Esophagus muscularis mucosa (tissue), 4 donors: ENCODE data around the gene PCGF1. TPM values are rescaled to one million over a fixed set of nuclear protein-coding genes. Genes with fewer than 3 reads are reported as not detected.

Source experiments
- DNase-seq: peaks from one replicate; pipeline ENCODE4 v3.0.0-alpha.2; 2017; ENCODE audit errors: extremely low spot score
- H3K27ac ChIP-seq, 4 donors: fragments of 200-600 bp; sonication (generic); replicated peaks in 1 of 4; 1 replicate in 3 of 4; 2 replicates in 1 of 4; pipeline ENCODE4 v1.5.1; 2016 to 2019; ENCODE audit warnings: mild to moderate bottlenecking in 1 of 4
- H3K27me3 ChIP-seq, 4 donors: fragments of 200-600 bp; sonication (generic); one replicate each; pipeline versions ENCODE4 v1.5.1 to v1.6.0; 2016 to 2019
- H3K36me3 ChIP-seq, 4 donors: fragments of 200-600 bp; sonication (generic); one replicate each; pipeline ENCODE4 v1.5.1; 2016 to 2019
- H3K4me1 ChIP-seq, 4 donors: fragments of 200-600 bp; sonication (generic); one replicate each; pipeline ENCODE4 v1.5.1; 2016 to 2019
- H3K4me3 ChIP-seq, 4 donors: fragments of 200-600 bp; sonication (generic); 1 replicate in 2 of 4; 2 replicates in 2 of 4; pipeline ENCODE4 v1.5.1; 2016 to 2019; ENCODE audit warnings: mild to moderate bottlenecking in 4 of 4, moderate library complexity in 1 of 4
- H3K9me3 ChIP-seq, 4 donors: fragments of 200-600 bp; sonication (generic); 1 replicate in 3 of 4; 2 replicates in 1 of 4; pipeline ENCODE4 v1.5.1; 2016 to 2019
- CTCF ChIP-seq, 3 experiments: fragments of 200-600 bp in 2 of 3; fragments of 450-650 bp in 1 of 3; sonication (generic) in 2 of 3; IDR thresholded peaks; one replicate each; pipeline ENCODE4 v1.5.1; 2017 to 2019; ENCODE audit warnings: antibody characterized with exemption in 3 of 3, mild to moderate bottlenecking in 2 of 3, moderate library complexity in 1 of 3
- EP300 ChIP-seq: sonication (generic); formaldehyde crosslinking; IDR thresholded peaks from one replicate; pipeline ENCODE4 v1.6.1; 2017; ENCODE audit warnings: antibody characterized with exemption
- POLR2A ChIP-seq: fragments of 450-650 bp; IDR thresholded peaks from one replicate; pipeline ENCODE4 v1.6.1; 2017; ENCODE audit warnings: antibody characterized with exemption, moderate library complexity, mild to moderate bottlenecking, low read depth
- POLR2AphosphoS5 ChIP-seq, 2 donors: sonication (generic); formaldehyde crosslinking; IDR thresholded peaks; one replicate each; pipeline ENCODE4 v1.6.1; 2017; ENCODE audit warnings: antibody characterized with exemption in 2 of 2
- WGBS: methylation state at CpG from one replicate; pipeline ENCODE4 v1.1.5; 2018; 5-methylcytosine and 5-hydroxymethylcytosine counted together
- intact Hi-C: fragments of 100-400 bp; cut with DNase I; formaldehyde crosslinking; loops from one replicate; pipeline ENCODE4 v1.15.1; 2023
- total RNA-seq, 4 donors: library from RNA; depleted of rRNA; stranded (reverse); fragments of >200 nt; gene quantifications; one replicate each; pipeline versions ENCODE4 v1.1.0 to v1.2.1, GENCODE V29; 2016

The PCGF1 gene
- total RNA-seq, 4 donors from 2014 or later: 11.3 to 14.1 (median 12.7) TPM

- Histone ChIP-seq H3K4me3 (peak overlapping the region in 3 of 4 donors; percentile 39 to 53 (median 44)), H3K36me3 (no peaks in the 10 kb centered on the region), H3K9me3 (no peaks in the 10 kb centered on the region), H3K27me3 (peaks cover 18 to 99% (median 63%) of the 10 kb centered on the region in 4 donors), H3K4me1 (peaks cover 29 to 32% (median 32%) of the 10 kb centered on the region in 4 donors), H3K27ac (no peak overlapping the region)
- intact Hi-C loops: no loop called here
- DNase-seq: no peak
- no peak for TF ChIP-seq POLR2AphosphoS5 (IDR thresholded peaks at IDR 0.05)
- TF ChIP-seq CTCF (IDR thresholded peaks at IDR 0.05): no peak
- no peak for TF ChIP-seq EP300
- no peak for TF ChIP-seq POLR2A
- 72% methylated on average over 13 of the region's 13 CpGs for WGBS
Measured at GRCh38 chr2:74516650-74517049, 9.2 kb upstream of the PCGF1 start.

- intact Hi-C loops: no loop called here
- peaks cover 18 to 100% (median 67%) of the 10 kb centered on the region in 4 donors for H3K27me3 ChIP-seq
Measured at GRCh38 chr2:74515981-74516633, 8.6 kb upstream of the PCGF1 start.

GRCh38 chr2:74515271-74515980 is 7.9 kb upstream of the PCGF1 start:
- peaks cover 18 to 100% (median 72%) of the 10 kb centered on the region in 4 donors for H3K27me3 ChIP-seq
- no peak for DNase-seq
- H3K9me3 ChIP-seq: no peaks in the 10 kb centered on the region
- H3K27ac ChIP-seq: no peak overlapping the region
- intact Hi-C loops: no loop called here
- no peaks in the 10 kb centered on the region for H3K36me3 ChIP-seq
- TF ChIP-seq EP300 (no peak), POLR2AphosphoS5 (IDR thresholded peaks at IDR 0.05) (no peak), POLR2A (no peak), CTCF (IDR thresholded peaks at IDR 0.05) (no peak)
- H3K4me1 ChIP-seq: peaks cover 29 to 32% (median 32%) of the 10 kb centered on the region in 4 donors
- 6% methylated on average over 24 of the region's 60 CpGs for WGBS
- H3K4me3 ChIP-seq: peak overlapping the region; percentile 36 to 53 (median 42)

More at GRCh38 chr2:74515981-74516633, 8.6 kb upstream of the PCGF1 start:
- DNase-seq: no peak
- no peak for TF ChIP-seq EP300
- TF ChIP-seq CTCF (IDR thresholded peaks at IDR 0.05): no peak
- no peak for TF ChIP-seq POLR2A
- no peak for TF ChIP-seq POLR2AphosphoS5 (IDR thresholded peaks at IDR 0.05)
- H3K27ac ChIP-seq: no peak overlapping the region
- peak overlapping the region; percentile 36 to 53 (median 42) for H3K4me3 ChIP-seq
- H3K9me3 ChIP-seq: no peaks in the 10 kb centered on the region
- no peaks in the 10 kb centered on the region for H3K36me3 ChIP-seq
- H3K4me1 ChIP-seq: peaks cover 29 to 32% (median 32%) of the 10 kb centered on the region in 4 donors
- WGBS: 17% methylated on average over 7 of the region's 72 CpGs

- Histone ChIP-seq H3K27me3 (peaks cover 18 to 100% (median 70%) of the 10 kb centered on the region in 4 donors), H3K4me1 (peaks cover 29 to 32% (median 32%) of the 10 kb centered on the region in 4 donors), H3K27ac (no peak within 1 kb of the TSS), H3K9me3 (no peaks in the 10 kb centered on the region), H3K36me3 (no peaks in the 10 kb centered on the region), H3K4me3 (peak within 1 kb of the TSS in 2 of 4 donors; percentile 19 to 23)
- no peak for DNase-seq
- WGBS: 2% methylated on average over 31 of the region's 82 CpGs
- no peak for TF ChIP-seq POLR2A
- intact Hi-C loops: no loop called here
Measured at GRCh38 chr2:74514368-74515270, 7.1 kb upstream of the PCGF1 start, which contains the start of gene TLX2. TLX2 (plus strand) TSS chr2:74514450; CDS start chr2:74514807, 357 bp downstream.
